Hematopoietic multipotent progenitor cell treated with erythropoietin and hydrocortisone succinate and interleukin-3 and kit ligand, for 6 days (in vitro differentiated cells): ENCODE measurements around the gene AGBL5.
A peak's percentile ranks its signal among the peaks of the same experiment; 100 is the strongest.
"Not testable (repeated sequence)": the region's sequence is repeated elsewhere in the genome, so short reads cannot be mapped to it uniquely, and the experiment has no call there.

Experiments
- DNase-seq: peaks from one replicate; pipeline ENCODE4 v3.0.0-alpha.2; 2015

The AGBL5 gene

GRCh38 chr2:27093430-27094352 lies 42.2 kb downstream of the AGBL5 start:
- no peak for DNase-seq

- DNase-seq = no peak
Observed at GRCh38 chr2:27094353-27094984, 43.0 kb downstream of the AGBL5 start.

GRCh38 chr2:27095427-27095744 lies 43.9 kb downstream of the AGBL5 start:
- no peak for DNase-seq

- peak; percentile 88 for DNase-seq
Observed at GRCh38 chr2:27095745-27096651, 44.5 kb downstream of the AGBL5 start.

- no peak for DNase-seq
Observed at GRCh38 chr2:27096748-27097297, 45.4 kb downstream of the AGBL5 start.

- DNase-seq = no peak
Observed at GRCh38 chr2:27097341-27097740, 45.9 kb downstream of the AGBL5 start.

- DNase-seq = no peak
Observed at GRCh38 chr2:27099334-27099955, 48.0 kb downstream of the AGBL5 start.

- no peak for DNase-seq
Observed at GRCh38 chr2:27100036-27100435, 48.6 kb downstream of the AGBL5 start.

- no peak for DNase-seq
Observed at GRCh38 chr2:27102329-27102728, 50.9 kb downstream of the AGBL5 start.

- DNase-seq = no peak
Observed at GRCh38 chr2:27105981-27106380, 54.5 kb downstream of the AGBL5 start.

- DNase-seq = peak; percentile 46
Observed at GRCh38 chr2:27108221-27108620, 56.8 kb downstream of the AGBL5 start.

GRCh38 chr2:27109083-27109482 lies 57.6 kb downstream of the AGBL5 start:
- no peak for DNase-seq

- not testable (repeated sequence) for DNase-seq
Observed at GRCh38 chr2:27110603-27111352, 59.3 kb downstream of the AGBL5 start.

GRCh38 chr2:27111392-27112078 lies 60.1 kb downstream of the AGBL5 start:
- DNase-seq = not testable (repeated sequence)

GRCh38 chr2:27115519-27115918 lies 64.1 kb downstream of the AGBL5 start:
- no peak for DNase-seq

GRCh38 chr2:27117995-27118524 lies 66.6 kb downstream of the AGBL5 start:
- DNase-seq = no peak

GRCh38 chr2:27118525-27119329 lies 67.3 kb downstream of the AGBL5 start, which contains the start of gene CGREF1:
Gene CGREF1 (minus strand): TSS chr2:27119128. CDS start chr2:27104366, 14,762 bp downstream.
- DNase-seq = peak; percentile 24

- DNase-seq = peak; percentile 28
Observed at GRCh38 chr2:27119330-27119670, 67.8 kb downstream of the AGBL5 start.
